ENCODE results near the gene HIGD2A. TPM values are rescaled to one million over a fixed set of nuclear protein-coding genes. Genes with fewer than 3 reads are reported as not detected.

Gene HIGD2A
- total RNA-seq, 1 donor from 2014 or later, result 104 TPM

GRCh38 chr5:176359658-176360057 is 28.9 kb upstream of the HIGD2A start:
- peaks cover 30% of the 10 kb centered on the region for H3K36me3 ChIP-seq
- H3K27ac ChIP-seq, result no peak overlapping the region
- no peak for TF ChIP-seq CTCF (IDR thresholded peaks at IDR 0.05)
- H3K4me3 ChIP-seq, result no peak overlapping the region
- H3K9me3 ChIP-seq, result no peaks in the 10 kb centered on the region
- no peak for ATAC-seq
- DNase-seq, result no peak
- peaks cover 11% of the 10 kb centered on the region for H3K4me1 ChIP-seq
- H3K27me3 ChIP-seq, result no peaks in the 10 kb centered on the region
- intact Hi-C loops (cut with DNase I), result no loop called here

GRCh38 chr5:176360894-176361436 is 27.6 kb upstream of the HIGD2A start:
- Histone ChIP-seq H3K27ac (peak overlapping the region; percentile 77), H3K27me3 (no peaks in the 10 kb centered on the region), H3K4me1 (peaks cover 14% of the 10 kb centered on the region), H3K4me3 (peak overlapping the region; percentile 81), H3K36me3 (peaks cover 17% of the 10 kb centered on the region), H3K9me3 (no peaks in the 10 kb centered on the region)
- no peak for TF ChIP-seq CTCF (IDR thresholded peaks at IDR 0.05)
- intact Hi-C loops (cut with DNase I), result no loop called here
- peak; percentile 1 for ATAC-seq
- DNase-seq, result no peak

DNA sequence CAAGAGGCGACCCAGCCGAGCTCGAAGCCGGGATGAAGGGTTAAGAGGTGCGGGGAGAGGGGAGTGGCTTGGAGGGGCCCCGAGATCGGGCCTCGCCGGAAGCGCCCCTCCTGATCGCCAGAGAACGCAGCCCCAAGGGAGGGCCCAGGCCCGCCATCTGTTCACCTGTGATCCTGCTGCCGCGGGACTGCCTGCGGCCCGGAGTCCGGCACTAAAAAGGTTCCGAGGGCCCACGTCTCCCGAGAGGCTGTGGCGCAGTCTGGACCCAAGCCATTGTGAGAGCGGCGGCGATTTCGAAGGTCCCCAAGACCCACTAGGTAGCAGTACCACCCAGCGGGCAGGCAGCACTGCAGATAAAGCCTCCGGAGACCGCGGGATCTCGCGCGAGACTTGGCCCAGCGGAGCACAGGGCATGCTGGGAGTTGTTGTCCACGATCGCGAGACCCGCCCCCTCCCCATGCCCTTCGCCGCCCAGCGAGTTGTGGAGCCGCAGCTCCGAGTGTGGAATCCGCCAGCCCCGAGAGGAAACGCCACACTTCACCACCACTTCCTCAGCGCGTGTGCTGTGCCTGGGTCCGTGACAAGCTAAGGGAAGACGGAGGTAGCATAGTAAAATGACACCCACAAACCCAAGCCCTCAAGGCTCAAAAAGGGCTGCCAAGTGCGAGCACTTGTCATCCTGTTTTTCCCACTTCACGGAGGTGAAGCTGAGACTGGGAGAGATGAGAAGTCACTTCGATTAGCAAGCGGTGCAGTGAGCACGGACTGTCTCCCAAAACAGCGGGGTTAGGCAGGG is 26.9 kb upstream of the HIGD2A start, which contains the start of gene KIAA1191:
Gene KIAA1191 (minus strand): TSS at position 328 of the 796 bp plus-strand sequence. CDS start 2,256 bp downstream, outside the sequence.
- Histone ChIP-seq H3K4me3 (peak within 1 kb of the TSS; percentile 81), H3K36me3 (peaks cover 17% of the 10 kb centered on the region), H3K4me1 (peaks cover 19% of the 10 kb centered on the region), H3K27me3 (no peaks in the 10 kb centered on the region), H3K27ac (peak within 1 kb of the TSS; percentile 77), H3K9me3 (no peaks in the 10 kb centered on the region)
- peak; percentile 22 for TF ChIP-seq CTCF (IDR thresholded peaks at IDR 0.05)
- DNase-seq (peak; percentile 98), ATAC-seq (peak; percentile 97)
- intact Hi-C loops (cut with DNase I), result no loop called here

- ATAC-seq, result no peak
- Histone ChIP-seq H3K9me3 (no peaks in the 10 kb centered on the region), H3K27ac (peak overlapping the region; percentile 44), H3K4me3 (peak overlapping the region; percentile 81), H3K27me3 (no peaks in the 10 kb centered on the region), H3K4me1 (peaks cover 19% of the 10 kb centered on the region), H3K36me3 (peaks cover 13% of the 10 kb centered on the region)
- intact Hi-C loops (cut with DNase I), result no loop called here
- no peak for TF ChIP-seq CTCF (IDR thresholded peaks at IDR 0.05)
- no peak for DNase-seq
These were observed 26.4 kb upstream of the HIGD2A start for GRCh38 chr5:176362233-176362490.

DNA sequence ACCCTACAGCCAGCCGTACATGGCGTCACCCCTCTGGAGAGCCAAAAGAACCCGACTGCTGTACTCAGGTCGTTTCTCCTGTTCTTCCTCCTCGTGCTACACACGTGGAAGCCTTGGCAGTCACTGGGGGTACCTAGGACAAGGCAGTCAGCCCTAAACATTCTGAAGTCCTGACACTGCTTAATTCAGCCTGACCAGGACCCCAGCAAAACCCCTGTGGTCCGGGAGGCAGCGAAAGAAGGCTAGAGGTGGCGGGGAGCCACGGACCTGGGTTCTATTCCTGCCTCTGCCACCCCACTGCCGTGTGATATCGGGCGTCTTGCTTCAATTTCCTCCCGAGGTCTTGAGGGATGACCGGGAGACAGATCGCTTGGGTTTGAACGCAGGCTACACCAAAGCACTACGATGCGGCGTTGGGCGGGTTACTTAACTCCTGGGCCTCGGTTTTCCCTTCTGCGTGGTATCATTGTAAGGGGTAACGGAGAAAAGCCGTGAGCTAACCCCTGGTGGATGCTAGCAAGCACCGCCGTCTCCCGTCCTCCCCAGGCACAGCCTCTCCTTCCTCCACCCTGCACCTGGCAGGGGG is 23.7 kb upstream of the HIGD2A start:
- Histone ChIP-seq H3K4me3 (peak overlapping the region; percentile 87), H3K9me3 (no peaks in the 10 kb centered on the region), H3K27ac (peak overlapping the region; percentile 58), H3K36me3 (peaks cover 7% of the 10 kb centered on the region), H3K27me3 (no peaks in the 10 kb centered on the region), H3K4me1 (peaks cover 19% of the 10 kb centered on the region)
- ATAC-seq, result no peak
- intact Hi-C loops (cut with DNase I), result no loop called here
- DNase-seq, result no peak
- TF ChIP-seq CTCF (IDR thresholded peaks at IDR 0.05), result no peak

Data from upper lobe of right lung (tissue), 1 donor.